HG02759 (cell line): ENCODE measurements around the gene BEST3.
A peak's percentile ranks its signal among the peaks of the same experiment; 100 is the strongest.
"Not testable (repeated sequence)": the region's sequence is repeated elsewhere in the genome, so short reads cannot be mapped to it uniquely, and the experiment has no call there.

Experiments
- ATAC-seq: cut with Tn5 transposase; IDR thresholded peaks from one replicate; pipeline ENCODE4 v1.9.1; 2021; ENCODE audit warnings: mild to moderate bottlenecking, moderate library complexity; ENCODE audit not compliant: unreplicated experiment

BEST3 gene

DNA sequence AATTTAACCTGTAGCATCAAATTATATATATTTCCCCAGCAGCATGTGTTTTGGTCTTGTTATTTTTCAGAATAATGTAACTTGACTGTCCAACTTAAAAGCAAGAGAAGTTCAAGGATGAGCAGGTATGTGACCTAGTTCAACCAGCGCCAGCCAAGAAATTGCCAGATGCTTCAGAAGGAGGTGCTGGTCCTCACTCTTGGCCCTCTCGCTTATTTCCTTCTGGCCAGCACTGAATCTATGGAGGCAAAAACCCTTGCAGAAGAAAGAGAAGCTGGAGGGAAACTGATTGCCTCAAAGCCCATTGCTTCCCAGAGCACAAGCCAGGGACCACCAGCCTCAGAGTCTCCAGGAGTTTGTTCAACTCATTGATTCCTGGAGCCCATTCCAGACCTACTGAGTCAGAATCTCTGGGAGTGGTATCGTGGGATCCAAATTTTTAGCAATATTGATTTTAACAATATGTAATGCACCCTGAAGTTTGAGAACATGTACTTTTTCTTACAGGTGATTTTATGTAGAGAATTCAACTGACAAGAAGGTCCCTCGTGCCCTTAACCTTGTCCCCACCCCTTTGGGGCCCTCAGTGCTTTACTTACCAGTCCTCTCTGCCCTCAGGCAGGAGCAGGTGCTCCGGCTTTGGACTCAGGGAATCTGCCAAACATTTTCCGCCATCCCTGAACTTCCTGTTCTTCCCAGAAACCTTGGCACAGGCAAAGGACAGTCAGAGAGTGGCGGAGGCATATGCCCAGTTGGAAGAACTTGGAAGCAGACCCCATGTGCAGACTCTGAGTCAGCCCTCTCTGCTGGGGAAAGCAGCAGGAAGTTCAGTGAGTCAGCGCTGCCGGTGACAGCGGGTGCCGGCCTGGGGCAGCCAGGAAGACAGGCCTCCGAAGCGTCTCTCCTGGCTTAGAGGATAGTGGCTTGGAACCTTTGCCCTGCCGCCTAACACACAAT, 10.4 kb downstream of the BEST3 start:
- peak; percentile 74 for ATAC-seq

DNA sequence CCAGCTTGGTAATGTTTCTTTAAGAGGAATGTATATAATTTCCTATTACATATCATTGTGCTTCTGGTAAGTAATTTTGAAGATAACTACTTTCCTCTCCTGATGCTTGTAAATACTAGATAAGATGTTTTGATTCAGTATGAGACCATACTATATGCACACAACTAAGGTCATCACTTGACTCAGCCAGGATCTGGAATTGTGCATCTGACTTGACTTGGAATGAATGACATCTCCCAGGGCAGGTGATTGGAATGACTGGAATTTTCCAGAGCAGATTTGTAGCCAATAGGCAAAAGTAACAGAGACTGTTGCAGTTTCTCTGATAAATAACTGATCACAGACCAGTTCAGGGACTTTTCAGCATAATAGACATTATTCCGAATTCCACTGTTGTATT, 11.1 kb downstream of the BEST3 start:
- ATAC-seq = no peak

DNA sequence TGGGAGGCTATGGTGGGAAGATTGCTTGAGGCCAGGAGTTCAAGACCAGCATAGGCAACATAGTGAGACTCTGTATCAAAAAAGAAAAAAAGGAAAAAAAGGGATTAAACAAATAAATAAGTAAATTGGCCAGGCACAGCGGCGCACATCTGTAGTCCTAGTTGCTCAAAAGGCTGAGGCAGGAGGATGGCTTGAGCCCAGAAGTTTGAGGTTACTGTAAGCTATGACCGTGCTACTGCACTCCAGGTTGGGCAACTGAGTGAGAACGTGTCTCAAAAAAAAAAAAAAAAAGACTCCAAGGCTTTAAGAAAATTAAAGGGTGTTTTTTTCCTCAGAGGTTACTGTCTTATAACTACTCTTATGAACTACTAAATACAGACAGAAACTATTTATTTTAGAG, 11.7 kb downstream of the BEST3 start:
- ATAC-seq = no peak

DNA sequence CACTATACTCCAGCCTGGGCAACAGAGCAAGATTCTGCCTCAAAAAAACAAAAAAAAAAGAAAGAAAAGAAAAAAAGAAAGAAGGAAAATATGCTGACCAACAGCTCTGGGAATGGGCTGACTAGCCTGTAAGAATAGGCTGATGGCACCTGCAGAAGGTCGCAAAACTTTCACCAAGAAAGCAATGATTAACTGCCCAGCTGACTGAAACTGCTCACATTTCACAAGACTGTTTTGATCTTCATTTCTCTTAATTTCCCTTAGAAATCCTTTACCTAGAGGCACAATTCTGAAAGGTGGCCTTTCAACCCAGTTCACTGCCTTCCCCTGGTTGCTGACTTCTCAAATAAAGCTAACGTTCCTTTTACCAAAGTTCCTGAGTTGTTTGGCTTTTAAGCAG, 12.4 kb downstream of the BEST3 start:
- peak; percentile 43 for ATAC-seq

DNA sequence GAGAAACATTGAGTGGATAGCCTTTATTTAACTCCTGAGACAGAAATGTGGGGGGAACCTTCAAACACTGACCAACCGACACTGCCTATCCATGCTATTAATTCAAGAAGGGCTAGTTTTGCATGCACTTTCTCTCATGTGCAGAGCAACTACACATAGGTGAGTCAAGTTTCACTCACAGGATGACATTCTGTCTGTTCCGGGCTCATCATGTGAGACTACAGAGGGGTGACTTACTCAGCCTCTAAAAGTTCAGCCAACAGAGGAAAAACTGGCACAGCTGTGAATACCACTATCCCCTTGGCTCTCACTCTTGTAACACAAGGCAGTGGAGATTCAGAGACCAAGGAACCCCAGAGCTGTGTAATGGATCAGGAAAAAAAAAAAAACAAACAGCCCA, 13.3 kb downstream of the BEST3 start:
- peak; percentile 73 for ATAC-seq

DNA sequence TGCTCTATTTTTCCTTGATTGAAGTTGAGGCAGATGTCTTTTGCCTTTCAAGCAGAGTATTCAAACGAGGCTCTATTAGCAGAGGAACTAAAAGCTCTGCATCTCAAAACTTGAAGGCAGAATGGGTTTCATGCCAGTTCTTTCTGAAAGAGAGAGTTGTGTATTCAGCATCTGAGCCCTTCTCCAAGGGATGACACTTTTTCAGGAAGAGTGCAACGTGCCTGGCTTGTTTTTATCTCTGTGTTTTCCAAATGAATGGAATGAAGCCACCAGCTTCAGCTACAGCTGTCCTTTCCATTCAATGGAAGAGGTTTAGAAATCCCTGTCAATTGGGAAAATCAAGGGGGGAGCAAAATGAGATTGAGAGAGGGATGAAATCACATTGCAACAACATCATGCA, 14.6 kb downstream of the BEST3 start:
- ATAC-seq = no peak

DNA sequence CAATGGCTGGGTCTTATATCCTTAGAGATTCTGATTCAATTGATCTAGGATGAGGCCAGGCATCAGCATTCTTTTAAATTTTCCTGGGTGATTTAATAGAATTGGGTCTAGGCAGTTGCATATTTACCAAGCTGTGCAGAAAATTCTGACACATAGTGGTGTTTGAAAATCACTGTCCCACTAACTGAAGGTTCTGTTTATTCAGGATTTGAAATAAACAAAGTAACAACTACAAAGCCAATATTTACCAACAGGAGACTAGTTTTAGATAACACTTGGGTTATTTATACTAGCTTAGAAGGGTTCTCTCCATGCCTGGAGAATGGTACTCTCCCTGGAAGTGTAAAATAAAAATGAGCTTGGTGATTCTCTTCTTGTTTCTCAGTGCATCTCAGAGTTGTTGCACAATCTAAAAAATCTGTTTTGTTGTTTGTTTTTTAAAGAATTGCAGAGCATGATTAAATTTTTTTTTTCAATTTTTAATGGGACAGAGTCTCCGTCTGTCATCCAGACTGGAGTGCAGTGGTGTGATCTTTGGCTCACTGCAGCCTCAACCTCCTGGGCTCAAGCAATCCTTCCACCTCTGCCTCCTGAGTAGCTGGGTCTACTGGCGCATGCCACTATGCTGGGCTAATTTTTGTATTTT, 16.9 kb downstream of the BEST3 start:
- no peak for ATAC-seq

DNA sequence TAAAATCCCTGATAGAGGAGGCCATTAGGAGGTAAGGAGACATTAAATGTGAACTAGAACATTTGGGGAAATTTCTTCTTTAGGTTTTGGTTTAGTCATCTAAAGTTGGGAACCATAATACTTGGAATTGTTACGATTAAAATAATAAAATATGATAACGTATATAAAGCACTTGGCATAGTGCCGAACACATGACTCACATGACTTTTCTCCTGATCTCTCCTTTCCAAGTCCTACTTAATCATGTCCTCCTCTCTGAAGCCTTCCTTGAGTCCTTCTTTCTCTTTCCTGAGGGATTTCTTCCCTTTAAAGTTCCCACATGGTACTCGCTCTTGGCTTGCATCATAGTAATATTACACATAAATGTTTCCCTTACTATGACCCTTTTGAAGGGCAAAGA, 20.0 kb downstream of the BEST3 start:
- ATAC-seq = no peak

DNA sequence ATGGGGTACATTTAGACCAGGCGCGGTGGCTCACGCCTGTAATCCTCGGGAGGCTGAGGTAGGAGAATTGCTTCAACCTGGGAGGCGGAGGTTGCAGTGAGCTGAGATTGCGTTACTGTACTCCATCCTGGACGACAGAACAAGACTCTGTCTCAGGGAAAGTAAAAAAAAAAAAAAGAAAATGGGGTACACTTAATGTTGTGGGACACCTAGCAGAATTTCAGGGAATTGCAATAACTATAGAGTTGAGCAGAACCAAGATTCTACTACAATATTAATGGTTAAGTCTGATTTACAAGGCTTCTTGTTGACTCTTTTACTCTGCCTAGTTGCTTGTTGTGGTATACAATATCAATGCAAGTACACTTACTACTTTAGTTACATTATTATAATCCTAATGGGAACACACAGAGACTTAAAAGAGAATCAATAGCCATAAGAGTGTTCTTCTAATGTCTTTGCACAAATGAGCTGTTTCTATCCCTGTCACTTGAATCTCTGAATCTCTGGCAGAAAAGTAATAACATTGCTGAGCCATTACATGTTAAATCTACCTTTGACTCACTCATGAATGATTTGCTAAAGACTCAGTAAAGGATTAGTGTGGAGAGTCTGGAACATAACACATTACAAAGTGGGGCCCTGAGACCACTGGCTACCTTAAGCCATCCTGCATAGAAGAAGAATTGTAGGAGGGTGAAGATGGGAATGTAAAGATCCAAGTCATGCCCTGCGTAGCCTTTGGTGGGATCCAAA, 22.7 kb downstream of the BEST3 start:
- no peak for ATAC-seq

DNA sequence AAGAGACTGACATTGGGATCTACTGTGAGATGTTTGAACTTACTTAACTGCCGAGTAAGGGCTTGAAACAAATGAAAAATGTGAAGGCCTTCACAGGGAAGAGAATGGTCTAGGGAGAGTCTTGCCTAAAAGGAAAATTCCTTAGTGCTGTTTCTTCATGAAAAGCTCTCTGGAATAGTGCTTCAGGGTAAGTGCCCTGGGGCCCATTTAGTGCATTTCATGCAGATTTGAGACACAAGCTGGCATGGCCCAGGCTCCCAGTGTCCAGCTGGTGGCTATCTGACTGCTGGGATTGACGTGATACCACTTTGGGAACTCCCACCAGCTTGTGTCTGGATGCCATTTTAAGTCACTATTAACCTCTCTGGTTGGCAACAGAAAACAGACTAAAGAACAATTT, 26.9 kb downstream of the BEST3 start:
- no peak for ATAC-seq

DNA sequence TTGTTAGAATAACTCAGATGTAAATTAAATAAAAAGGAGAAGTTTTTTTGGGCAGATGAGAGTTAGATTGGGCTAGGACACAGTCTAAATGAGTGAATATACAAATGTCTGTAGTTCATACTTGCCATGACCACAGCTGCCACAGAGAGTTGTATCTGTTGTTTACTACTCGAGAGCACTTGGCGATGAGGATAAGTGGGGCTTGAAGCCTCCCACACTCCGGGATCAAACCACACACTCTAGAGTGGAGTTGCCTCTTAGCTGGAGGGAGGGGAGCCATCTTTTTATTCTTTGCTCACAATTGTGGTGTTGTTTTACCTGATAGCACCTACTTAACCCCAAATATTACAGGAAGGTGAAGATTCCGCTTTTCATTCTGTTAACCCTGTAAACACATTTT, 27.5 kb downstream of the BEST3 start:
- ATAC-seq = no peak

DNA sequence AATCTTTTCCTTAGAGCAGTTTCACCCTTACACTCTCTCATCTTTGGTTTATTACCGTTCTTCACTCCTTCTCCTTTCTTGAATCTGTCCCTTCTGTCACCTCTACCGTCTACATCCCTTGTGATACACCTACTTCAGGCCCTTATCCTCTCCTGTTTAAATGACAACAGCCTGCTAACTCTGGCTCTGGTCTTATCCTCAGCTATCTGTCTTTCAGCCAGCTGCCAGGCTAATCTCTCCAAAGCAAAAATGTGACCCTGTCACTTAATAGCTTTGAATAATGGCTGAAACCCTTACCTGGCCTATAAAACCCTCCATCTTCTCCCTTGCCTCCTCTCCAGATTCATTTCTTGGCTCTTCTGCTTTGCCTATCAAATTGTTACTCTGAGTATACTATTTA, 32.3 kb downstream of the BEST3 start:
- ATAC-seq = no peak

DNA sequence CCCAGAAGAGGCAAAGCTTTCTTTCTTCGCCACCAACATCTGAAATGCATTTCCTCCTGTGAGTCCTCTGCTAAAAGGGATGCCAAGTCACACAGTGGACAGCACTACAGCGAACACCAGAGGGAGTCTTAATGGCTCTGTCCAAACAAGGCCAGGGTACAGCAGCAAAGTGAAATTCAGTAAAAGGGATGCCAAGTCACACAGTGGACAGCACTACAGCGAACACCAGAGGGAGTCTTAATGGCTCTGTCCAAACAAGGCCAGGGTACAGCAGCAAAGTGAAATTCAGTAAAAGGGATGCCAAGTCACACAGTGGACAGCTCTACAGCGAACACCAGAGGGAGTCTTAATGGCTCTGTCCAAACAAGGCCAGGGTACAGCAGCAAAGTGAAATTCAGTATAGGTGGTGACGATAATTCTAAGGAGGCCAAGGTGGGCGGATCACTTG, 34.1 kb downstream of the BEST3 start:
- not testable (repeated sequence) for ATAC-seq

DNA sequence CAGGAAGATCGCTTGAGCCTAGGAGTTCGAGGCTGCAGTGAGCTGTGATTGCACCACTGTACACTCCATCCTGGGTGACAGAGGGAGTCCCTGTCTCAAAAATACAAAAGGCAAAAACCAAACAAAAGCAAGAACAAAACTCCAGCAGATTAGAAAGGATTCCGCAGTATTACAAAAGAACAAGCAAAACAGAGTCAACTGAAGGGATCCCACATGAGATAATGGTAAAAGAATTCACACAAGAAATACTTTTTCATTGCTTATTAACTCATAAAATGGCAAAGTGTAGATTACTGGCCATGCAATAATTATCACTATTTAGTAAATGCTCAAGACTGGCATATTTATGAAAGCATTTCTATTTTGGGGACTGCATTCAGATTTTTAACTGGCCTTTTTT, 35.4 kb downstream of the BEST3 start:
- ATAC-seq = no peak

DNA sequence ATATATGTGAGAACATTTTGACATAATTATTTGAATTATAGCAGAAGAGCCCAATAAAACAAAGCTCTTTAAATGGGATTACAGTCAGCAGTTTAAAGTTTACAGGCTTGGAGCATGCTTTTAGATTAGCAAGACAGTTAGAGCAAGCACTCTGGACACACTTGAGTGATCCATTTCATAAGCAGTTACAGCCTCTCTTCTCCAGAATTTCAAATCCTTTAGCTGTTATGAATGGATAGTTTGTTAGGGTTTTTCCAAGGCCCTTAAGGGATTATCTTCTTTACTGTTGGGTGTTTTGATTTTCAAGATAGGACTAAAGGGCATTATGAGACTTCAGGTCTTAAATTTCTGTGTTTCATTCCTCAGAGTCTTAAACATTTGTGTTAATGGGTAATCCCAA, 36.3 kb downstream of the BEST3 start:
- no peak for ATAC-seq

DNA sequence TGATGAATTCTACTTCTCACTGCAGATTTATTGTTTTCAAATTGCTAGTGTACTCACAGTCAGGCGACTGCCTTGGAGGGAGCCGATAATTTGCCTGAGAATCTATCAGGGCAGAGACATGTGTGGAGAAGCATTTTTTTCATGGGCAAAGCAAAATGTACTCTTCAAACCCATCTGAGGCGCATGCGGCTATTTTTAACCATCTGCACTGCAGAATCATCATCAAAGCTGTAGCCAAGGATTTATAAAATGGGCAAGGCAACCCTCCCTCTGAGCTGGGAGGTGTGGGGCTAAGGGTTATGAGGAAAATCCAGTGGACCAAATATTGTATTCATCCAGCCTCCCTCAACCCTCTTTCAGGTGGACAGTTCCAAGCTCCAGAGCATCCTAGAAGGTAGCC, 37.7 kb downstream of the BEST3 start:
- ATAC-seq = no peak

DNA sequence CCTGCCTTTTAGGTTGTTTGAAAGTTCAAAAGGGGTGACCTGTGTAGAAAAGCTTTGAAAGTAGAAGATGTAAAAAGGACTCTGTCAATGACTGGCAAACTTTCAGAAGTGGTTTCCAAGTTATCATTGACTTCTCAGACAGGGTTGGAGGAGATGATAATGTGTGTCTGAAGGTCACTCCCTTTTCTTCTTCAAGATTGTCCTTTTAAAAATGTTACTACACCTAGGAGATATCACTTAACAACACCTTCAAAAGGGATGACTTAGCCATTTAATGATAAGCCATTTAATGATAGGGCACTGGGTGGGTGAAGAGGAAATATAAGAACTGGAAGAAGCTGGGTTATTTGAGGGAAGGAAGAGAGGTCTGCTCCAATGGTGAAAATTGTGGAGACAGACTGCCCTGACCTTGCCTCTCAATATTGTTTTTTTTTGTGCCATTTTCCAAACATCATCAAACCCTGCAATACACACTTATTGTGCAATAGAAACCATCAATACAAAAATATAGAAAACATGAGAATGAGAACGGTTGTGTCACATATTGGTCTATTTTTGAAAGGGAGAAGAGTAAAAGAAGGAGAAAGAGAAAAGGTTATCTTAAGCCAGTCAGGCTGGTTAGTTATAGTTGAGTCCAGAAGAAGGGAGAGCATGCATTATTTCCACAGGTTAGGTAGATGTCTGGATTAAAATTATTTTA, 38.8 kb downstream of the BEST3 start:
- no peak for ATAC-seq

DNA sequence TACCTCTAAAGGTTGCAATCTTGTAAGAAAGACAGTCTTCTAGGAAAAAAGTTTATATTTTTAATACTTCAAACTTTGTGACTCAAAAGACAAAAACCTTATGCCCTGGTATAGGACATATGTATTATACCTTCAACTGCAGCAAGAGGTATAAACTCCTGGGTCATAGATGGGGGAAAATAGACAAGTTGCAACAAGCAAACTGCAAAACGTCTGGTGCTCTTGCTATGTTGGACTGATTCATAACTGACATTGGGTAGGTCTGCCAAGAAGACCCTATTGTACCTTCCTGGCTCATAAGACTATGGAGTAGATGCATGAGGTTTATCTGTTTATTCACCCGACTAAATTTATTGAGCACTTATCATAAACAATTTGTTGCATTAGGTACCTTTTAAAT, 40.9 kb downstream of the BEST3 start:
- ATAC-seq = no peak

DNA sequence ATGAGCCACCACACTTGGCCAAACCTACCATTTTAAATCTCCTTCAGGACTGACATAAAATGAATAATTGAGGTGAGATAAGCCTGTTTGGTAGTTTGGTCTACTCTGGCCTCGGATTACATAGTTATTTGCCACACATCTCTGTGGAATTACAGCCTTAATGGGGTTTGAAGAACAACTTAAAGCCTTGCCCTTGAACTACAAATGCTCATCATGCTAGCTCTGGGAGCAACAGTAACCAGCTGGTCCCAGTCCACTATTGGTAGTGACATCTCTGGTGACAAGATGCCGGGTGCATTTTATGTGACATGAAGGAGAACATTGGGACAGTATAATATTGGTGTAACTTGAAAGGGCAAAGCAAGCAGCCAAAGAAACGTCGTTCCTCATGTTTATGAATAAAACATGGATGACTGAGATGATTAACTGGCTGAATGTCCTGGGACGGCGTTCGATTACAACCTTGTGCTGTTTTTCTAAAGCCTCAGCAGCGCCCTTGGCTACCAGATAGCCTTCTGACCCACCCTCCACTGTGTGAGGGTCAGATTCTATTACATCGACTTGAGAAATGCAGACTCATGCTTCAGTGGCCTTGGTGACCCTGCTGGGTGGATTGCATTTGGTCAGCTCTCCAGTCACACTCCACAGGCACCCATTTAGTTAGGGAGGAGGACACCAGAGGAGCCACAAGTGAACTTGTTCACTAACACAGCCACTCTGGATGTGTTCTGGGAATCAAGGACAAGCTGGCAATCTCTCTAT, 41.5 kb downstream of the BEST3 start:
- ATAC-seq = no peak

DNA sequence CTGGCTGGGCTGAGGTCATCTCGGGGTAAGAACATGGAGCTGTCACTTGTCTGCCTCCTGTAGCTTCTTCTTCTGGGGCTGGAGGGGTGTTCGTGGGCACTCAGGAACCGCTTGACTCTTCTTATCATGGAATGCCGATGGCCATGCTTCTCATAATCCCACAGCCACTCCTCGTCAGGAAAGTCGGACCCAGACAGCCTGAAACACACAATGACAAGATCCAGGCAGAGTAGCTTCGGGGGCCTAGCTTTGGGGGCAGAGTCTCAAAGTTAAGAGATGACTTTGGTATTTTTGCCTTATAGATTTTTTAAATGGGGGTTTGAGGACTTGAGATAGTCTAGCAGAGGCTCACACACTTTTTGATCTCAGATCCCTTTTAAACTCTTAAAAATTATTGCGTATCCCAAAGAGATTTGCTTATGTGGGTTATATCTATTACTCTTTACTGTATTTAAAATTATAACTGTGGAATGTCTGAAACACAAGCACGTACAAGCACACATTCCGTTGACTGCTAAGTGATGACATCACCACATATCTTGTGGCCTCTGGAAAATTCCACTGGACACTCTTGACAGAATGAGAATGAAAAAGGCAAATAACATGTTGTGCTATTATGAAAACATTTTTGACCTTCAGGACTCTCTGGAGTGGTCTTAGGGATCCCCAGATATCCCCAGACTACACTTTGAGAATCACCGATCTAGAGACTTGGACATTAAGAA, 43.3 kb downstream of the BEST3 start:
- no peak for ATAC-seq
